NT2/D1 (cell line): ENCODE results near the gene ANAPC1.

Experiments used
- SUZ12 ChIP-seq: IDR thresholded peaks from 2 replicates; pipeline ENCODE4 v1.6.1; 2011; ENCODE audit not compliant: insufficient read length, insufficient read depth; ENCODE audit errors: extremely low read depth
- YY1 ChIP-seq: IDR thresholded peaks from 2 replicates; pipeline ENCODE4 v1.6.1; 2011; ENCODE audit not compliant: insufficient read length, insufficient read depth

- TF ChIP-seq YY1 (no peak), SUZ12 (no peak)
Observed at GRCh38 chr2:111909079-111909478, 25.1 kb upstream of the ANAPC1 start.
